ENCODE data around the gene PI4KA.
"Not testable (repeated sequence)": the region's sequence is repeated elsewhere in the genome, so short reads cannot be mapped to it uniquely, and the experiment has no call there.

The PI4KA gene

DNA sequence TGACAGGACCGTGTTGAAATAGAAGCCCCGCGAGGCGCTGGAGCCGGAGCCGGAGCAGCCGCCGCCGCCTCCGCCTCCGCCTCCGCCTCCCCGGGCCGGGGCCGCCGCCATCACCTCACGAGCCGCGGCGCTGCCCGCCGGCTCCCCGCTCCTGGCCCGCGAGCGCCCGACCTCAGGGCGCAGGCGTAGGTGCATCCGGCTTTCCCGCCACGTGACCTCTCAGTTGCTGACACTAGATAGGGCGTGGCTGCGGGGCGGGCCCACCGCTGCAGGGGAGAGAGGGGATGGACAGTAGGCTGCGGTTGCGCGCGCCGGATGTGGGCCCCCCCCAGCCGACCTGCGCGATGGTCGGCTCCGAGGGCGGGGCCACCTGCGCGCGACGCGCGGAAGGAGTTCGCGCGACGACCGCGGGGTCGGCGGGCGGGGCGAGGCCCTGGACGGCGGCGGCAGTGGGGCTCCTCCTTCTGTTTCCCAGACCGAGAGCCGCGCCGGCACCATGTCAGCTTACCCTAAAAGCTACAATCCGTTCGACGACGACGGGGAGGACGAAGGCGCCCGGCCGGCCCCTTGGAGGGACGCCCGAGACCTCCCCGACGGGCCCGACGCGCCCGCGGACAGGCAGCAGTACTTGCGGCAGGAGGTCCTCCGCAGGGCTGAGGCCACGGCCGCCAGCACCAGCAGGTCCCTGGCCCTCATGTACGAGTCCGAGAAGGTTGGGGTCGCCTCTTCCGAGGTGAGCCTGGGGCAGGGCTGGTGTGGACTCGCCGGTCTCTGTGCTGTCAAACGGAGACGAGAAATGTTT lies at the start of gene PI4KA, which contains the start of gene SNAP29:
TSS of gene PI4KA (minus strand) at position 197 of the 802 bp plus-strand sequence. CDS start at position 111, 86 bp downstream.
TSS of gene SNAP29 (plus strand) at position 393 of the 802 bp plus-strand sequence. CDS start at position 497, 104 bp downstream.
- peak; percentile 99 for DNase-seq (ENCODE audit: low read depth)

- DNase-seq (ENCODE audit: low read depth), result no peak
Measured at GRCh38 chr22:20906387-20906767, 47.8 kb upstream of the PI4KA start.

DNA sequence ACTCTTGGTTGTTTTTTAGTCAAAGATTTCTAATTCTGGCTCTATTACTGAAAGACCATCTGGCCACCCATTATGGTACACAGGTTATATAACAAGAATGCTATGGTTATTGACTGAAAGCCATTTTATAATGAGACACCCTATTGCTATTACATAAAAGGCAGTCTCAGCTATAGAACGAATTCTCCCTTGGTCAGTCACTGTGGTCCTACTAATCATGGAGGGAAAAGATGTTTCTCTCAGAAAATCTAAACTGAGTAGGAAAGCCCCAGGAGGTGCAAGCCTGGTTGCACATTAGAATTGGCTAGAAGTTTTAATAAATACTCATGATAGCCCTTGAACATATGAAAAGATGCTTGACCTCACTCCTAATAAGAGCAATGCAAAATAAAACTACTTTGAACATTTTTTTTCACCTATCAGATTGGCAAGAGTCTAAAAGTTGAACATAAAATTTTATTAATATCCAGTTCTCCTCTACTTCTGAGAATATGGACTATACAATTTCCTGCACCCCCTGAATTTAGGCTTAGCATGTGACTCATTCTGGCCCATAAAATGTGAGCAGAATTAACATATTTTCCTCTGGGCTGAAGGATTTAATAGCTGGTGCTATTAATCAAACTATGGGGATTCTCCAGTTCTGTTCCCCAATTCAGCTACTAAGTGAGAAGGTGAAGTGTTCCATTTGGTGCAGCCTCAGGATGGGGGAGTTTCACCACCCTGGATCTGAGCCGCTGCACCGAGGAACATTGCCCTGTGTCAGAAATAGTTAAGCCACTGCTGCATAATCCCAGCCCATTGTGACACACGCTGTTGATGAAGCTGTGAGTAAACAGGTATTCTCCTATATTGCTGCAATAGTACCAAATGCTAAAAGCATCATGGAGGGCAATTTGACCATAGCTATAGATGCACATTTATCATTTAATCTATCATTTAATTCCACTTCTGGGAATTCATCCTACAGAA lies 47.1 kb upstream of the PI4KA start:
- peak; percentile 10 for DNase-seq (ENCODE audit: low read depth)

DNA sequence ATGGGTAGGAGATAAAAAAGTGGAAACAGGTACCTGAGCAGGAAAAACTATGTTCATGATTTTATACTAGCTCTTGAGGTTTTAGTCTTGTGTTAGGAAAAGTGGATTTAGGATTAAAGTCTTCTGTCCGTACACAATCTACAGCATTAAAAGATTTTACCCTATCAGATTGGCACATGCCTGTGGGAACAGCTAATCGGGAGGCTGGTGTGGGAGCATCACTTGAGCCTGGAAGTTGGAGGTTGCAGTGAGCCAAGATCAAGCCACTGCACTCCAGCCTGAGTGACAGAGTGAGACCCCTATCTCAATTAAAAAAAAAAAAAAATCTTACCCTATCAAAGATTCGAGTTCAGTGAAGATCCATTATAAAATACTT lies 46.4 kb upstream of the PI4KA start:
- DNase-seq (ENCODE audit: low read depth), result no peak

- peak; percentile 99 for DNase-seq (ENCODE audit: low read depth)
Measured at GRCh38 chr22:20904008-20904979, 45.7 kb upstream of the PI4KA start.

DNA sequence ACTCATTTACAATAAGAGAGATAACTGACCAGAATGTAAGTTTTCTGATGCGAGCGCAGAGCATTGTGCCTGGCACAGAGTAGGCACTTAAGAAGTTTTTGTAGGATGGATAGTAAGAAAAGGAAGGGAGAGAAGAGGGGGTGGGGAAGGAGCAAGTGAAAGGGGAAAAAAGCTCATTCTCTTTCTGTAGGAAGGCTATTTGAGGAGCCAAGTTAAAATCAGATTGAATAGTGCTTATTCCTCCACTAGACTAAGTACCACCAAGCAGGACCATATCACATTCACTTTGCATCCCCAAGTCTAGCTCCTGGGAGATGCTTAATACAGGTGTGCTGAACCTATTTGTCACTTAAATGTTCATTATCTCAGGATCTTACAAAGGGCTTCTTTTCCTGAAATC lies 44.5 kb upstream of the PI4KA start:
- no peak for DNase-seq (ENCODE audit: low read depth)

- DNase-seq (ENCODE audit: low read depth), result not testable (repeated sequence)
Measured at GRCh38 chr22:20901093-20902033, 42.8 kb upstream of the PI4KA start.

GRCh38 chr22:20899827-20900423 lies 41.3 kb upstream of the PI4KA start:
- DNase-seq (ENCODE audit: low read depth), result no peak

GRCh38 chr22:20897737-20898136 lies 39.1 kb upstream of the PI4KA start:
- not testable (repeated sequence) for DNase-seq (ENCODE audit: low read depth)

DNA sequence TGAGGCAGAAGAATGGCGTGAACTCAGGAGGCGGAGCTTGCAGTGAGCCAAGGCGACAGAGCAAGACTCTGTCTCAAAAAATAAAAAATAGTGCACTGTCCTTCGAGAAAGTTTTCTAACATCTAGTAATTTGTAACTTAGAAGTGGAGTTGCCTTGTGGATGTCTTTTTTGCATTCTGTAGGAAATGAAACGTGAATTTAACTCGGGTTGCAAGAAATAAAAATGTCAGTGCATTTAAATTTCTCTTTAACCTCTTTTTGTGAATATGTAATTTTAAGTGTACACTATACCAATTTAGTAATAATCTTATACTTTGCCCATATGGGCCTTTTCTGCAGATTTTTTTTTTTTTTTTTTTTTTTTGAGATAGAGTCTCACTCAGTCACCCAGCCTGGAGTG lies 32.4 kb upstream of the PI4KA start:
- DNase-seq (ENCODE audit: low read depth), result no peak

GRCh38 chr22:20889904-20890540 lies 31.4 kb upstream of the PI4KA start:
- no peak for DNase-seq (ENCODE audit: low read depth)

- no peak for DNase-seq (ENCODE audit: low read depth)
Measured at GRCh38 chr22:20889025-20889704, 30.6 kb upstream of the PI4KA start.

GRCh38 chr22:20887375-20887774 lies 28.8 kb upstream of the PI4KA start:
- no peak for DNase-seq (ENCODE audit: low read depth)

- peak; percentile 84 for DNase-seq (ENCODE audit: low read depth)
Measured at GRCh38 chr22:20885557-20886323, 27.1 kb upstream of the PI4KA start.

- no peak for DNase-seq (ENCODE audit: low read depth)
Measured at GRCh38 chr22:20885017-20885556, 26.5 kb upstream of the PI4KA start.

DNA sequence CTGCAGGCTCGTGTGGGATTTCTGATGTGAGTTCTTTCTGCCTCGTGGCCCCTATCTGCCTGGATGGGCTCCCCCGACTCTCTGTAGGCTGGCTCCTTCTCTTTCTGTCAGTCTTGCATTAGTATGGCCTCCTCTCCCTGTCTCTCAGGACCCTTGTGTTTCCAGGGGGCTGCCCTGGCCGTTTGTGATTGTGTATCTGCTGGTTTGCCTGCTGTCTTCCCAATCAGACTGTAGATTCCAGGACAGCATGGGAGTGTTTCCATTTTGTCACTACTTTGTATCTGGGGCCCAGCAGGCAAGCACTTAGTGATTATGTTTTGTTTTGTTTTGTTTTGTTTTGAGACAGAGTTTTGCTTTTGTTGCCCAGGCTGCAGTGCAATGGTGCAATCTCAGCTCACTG lies 25.8 kb upstream of the PI4KA start:
- DNase-seq (ENCODE audit: low read depth), result no peak

- no peak for DNase-seq (ENCODE audit: low read depth)
Measured at GRCh38 chr22:20882855-20883254, 24.2 kb upstream of the PI4KA start.
